Astrocyte of the spinal cord (primary cell): ENCODE measurements around the gene NEDD4L.

Experiments used
- DNase-seq: peaks from one replicate; pipeline ENCODE4 v3.0.0; 2011; ENCODE audit warnings: low read depth, low spot score
- H3K4me3 ChIP-seq: 2 replicates; pipeline ENCODE4 v1.5.1; 2011; ENCODE audit warnings: low read depth, mild to moderate bottlenecking, low read length, moderate library complexity
- CTCF ChIP-seq: IDR thresholded peaks from 2 replicates; pipeline ENCODE4 v1.5.1; 2012; ENCODE audit warnings: low read depth, mild to moderate bottlenecking, low read length, inconsistent platforms
- in situ Hi-C: cut with HindIII; loops from 2 replicates; pipeline ENCODE4 v1.10.0; 2017; ENCODE audit warnings: low sequenced_read_pairs

The NEDD4L gene

GRCh38 chr18:58285449-58286130, 241.6 kb downstream of the NEDD4L start:
- DNase-seq, result no peak
- H3K4me3 ChIP-seq, result no peak overlapping the region
- in situ Hi-C loops, result no loop called here
- no peak for TF ChIP-seq CTCF

GRCh38 chr18:58286632-58287352, 242.8 kb downstream of the NEDD4L start:
- in situ Hi-C loops, result no loop called here
- no peak overlapping the region for H3K4me3 ChIP-seq
- TF ChIP-seq CTCF, result no peak
- no peak for DNase-seq

- no peak for DNase-seq
- no peak for TF ChIP-seq CTCF
- H3K4me3 ChIP-seq, result no peak overlapping the region
- in situ Hi-C loops, result no loop called here
Observed at GRCh38 chr18:58287353-58288274, 243.6 kb downstream of the NEDD4L start.

GRCh38 chr18:58288921-58289797, 245.1 kb downstream of the NEDD4L start:
- no peak overlapping the region for H3K4me3 ChIP-seq
- no peak for TF ChIP-seq CTCF
- in situ Hi-C loops, result no loop called here
- DNase-seq, result peak; percentile 54

GRCh38 chr18:58290116-58290695, 246.2 kb downstream of the NEDD4L start:
- DNase-seq, result peak; percentile 31
- in situ Hi-C loops, result no loop called here
- H3K4me3 ChIP-seq, result no peak overlapping the region
- TF ChIP-seq CTCF, result no peak
